Measurements from ENCODE around the gene COX6B1.

- no peak for TF ChIP-seq EZH2 (IDR thresholded peaks at IDR 0.05; ENCODE audit: borderline replicate concordance, low read depth, low read length, severe bottlenecking)
- no peak for TF ChIP-seq CTCF (IDR thresholded peaks at IDR 0.05; ENCODE audit: borderline replicate concordance, extremely low read depth, low read length, poor library complexity, severe bottlenecking)
Observed at GRCh38 chr19:35621708-35622107, 26.4 kb upstream of the COX6B1 start.

All from DND-41 (cell line).